Spleen (tissue), 7 donors: ENCODE measurements around the gene PLB1.

Source experiments
- POLR2A ChIP-seq, 3 donors: fragments of 450-650 bp; IDR thresholded peaks; one replicate each; pipeline ENCODE4 v1.5.1; 2017; ENCODE audit warnings: antibody characterized with exemption in 3 of 3, mild to moderate bottlenecking in 1 of 3
- POLR2AphosphoS5 ChIP-seq, 3 donors: sonication (generic); formaldehyde crosslinking; IDR thresholded peaks; one replicate each; pipeline ENCODE4 v1.5.1; 2017; ENCODE audit warnings: antibody characterized with exemption in 3 of 3
- TF ChIP-seq, protein P1 (sequence below), 11 experiments: fragments of 200-600 bp in 7 of 11; fragments of 450-650 bp in 4 of 11; sonication (generic) in 4 of 11; IDR thresholded peaks in 8 of 11; conservative IDR thresholded peaks in 3 of 11; 1 replicate in 7 of 11; 2 replicates in 4 of 11; pipeline versions ENCODE4 v1.4.0 to v1.8.0; 2016 to 2021; ENCODE audit warnings: antibody characterized with exemption in 11 of 11, inconsistent platforms in 4 of 11, mild to moderate bottlenecking in 1 of 11
- donor health status: DM: no; HTN: no; CAD: no; lungs with moderate emphysema.
- donor health status: DM: no; HTN: no; CAD: no.
- donor health status: DM: no; HTN: no; CAD: no.

- TF ChIP-seq POLR2A (IDR thresholded peaks at IDR 0.05) (no peak), POLR2AphosphoS5 (IDR thresholded peaks at IDR 0.05) (no peak)
- TF ChIP-seq, protein P1, sequence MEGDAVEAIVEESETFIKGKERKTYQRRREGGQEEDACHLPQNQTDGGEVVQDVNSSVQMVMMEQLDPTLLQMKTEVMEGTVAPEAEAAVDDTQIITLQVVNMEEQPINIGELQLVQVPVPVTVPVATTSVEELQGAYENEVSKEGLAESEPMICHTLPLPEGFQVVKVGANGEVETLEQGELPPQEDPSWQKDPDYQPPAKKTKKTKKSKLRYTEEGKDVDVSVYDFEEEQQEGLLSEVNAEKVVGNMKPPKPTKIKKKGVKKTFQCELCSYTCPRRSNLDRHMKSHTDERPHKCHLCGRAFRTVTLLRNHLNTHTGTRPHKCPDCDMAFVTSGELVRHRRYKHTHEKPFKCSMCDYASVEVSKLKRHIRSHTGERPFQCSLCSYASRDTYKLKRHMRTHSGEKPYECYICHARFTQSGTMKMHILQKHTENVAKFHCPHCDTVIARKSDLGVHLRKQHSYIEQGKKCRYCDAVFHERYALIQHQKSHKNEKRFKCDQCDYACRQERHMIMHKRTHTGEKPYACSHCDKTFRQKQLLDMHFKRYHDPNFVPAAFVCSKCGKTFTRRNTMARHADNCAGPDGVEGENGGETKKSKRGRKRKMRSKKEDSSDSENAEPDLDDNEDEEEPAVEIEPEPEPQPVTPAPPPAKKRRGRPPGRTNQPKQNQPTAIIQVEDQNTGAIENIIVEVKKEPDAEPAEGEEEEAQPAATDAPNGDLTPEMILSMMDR (IDR thresholded peaks at IDR 0.05 in 8 of 11, conservative IDR thresholded peaks at IDR 0.05 in 3 of 11): no peak
These were observed 120.6 kb downstream of the PLB1 start for GRCh38 chr2:28616396-28616999.
